GM12892 (cell line): ENCODE results near the gene UNC45A.

Experiments
- POLR2A ChIP-seq: IDR thresholded peaks from 2 replicates; pipeline ENCODE4 v1.6.1; 2011; ENCODE audit warnings: low read depth, low read length, control low read depth
- POLR2AphosphoS5 ChIP-seq: IDR thresholded peaks from 2 replicates; pipeline ENCODE4 v1.6.1; 2011; ENCODE audit warnings: low read depth, low read length, control low read depth
- TAF1 ChIP-seq: IDR thresholded peaks from 2 replicates; pipeline ENCODE4 v1.6.1; 2011; ENCODE audit warnings: low read depth, mild to moderate bottlenecking, control low read depth, low read length, borderline replicate concordance

GRCh38 chr15:90907838-90908507 is 27.1 kb upstream of the UNC45A start:
- TF ChIP-seq POLR2A: no peak
- TF ChIP-seq POLR2AphosphoS5: no peak
- no peak for TF ChIP-seq TAF1
